Urinary bladder (tissue), 4 donors: ENCODE data around the gene CDC40. TPM values are rescaled to one million over a fixed set of nuclear protein-coding genes. Genes with fewer than 3 reads are reported as not detected.
A peak's percentile ranks its signal among the peaks of the same experiment; 100 is the strongest.
"Not testable (repeated sequence)": the region's sequence is repeated elsewhere in the genome, so short reads cannot be mapped to it uniquely, and the experiment has no call there.

Experiments used
- DNase-seq: peaks from one replicate; pipeline ENCODE4 v3.0.0-alpha.2; 2015; ENCODE audit errors: extremely low spot score
- H3K27ac ChIP-seq: one replicate; pipeline ENCODE4 v1.5.1; 2013; ENCODE audit warnings: low read depth, mild to moderate bottlenecking, moderate library complexity
- H3K36me3 ChIP-seq: one replicate; pipeline ENCODE4 v1.6.1; 2013; ENCODE audit warnings: mild to moderate bottlenecking, moderate library complexity; ENCODE audit not compliant: insufficient read depth
- H3K4me1 ChIP-seq: one replicate; pipeline ENCODE4 v1.6.1; 2013; ENCODE audit warnings: mild to moderate bottlenecking, moderate library complexity; ENCODE audit not compliant: insufficient read depth
- H3K4me3 ChIP-seq: one replicate; pipeline ENCODE4 v1.5.1; 2013; ENCODE audit warnings: low read depth, low read length
- WGBS: extraction: QIAGEN DNeasy Blood & Tissue Kit; methylation state at CpG from one replicate; pipeline ENCODE4 v1.1.7; 2013; 5-methylcytosine and 5-hydroxymethylcytosine counted together
- polyA plus RNA-seq: library from polyadenylated mRNA; stranded (reverse); fragments of 200-250 nt; gene quantifications from one replicate; pipeline ENCODE4 v1.2.3, GENCODE V29; 2013
- total RNA-seq: library from RNA; depleted of rRNA; stranded (reverse); fragments of >200 nt; gene quantifications from one replicate; pipeline ENCODE4 v1.2.3, GENCODE V29; 2014
- donor health status: healthy with polysubstance abuse.
- donor health status: healthy.

The CDC40 gene
- total and polyA plus RNA-seq, 2 donors = 12.4 to 33.9 TPM

- Histone ChIP-seq H3K36me3 (no peaks in the 10 kb centered on the region), H3K4me3 (no peak overlapping the region), H3K4me1 (no peaks in the 10 kb centered on the region), H3K27ac (no peak overlapping the region)
- peak; percentile 26 for DNase-seq
Measured at GRCh38 chr6:110266996-110267395, 86.8 kb downstream of the CDC40 start.

- no peak for DNase-seq
- Histone ChIP-seq H3K27ac (no peak overlapping the region), H3K4me3 (no peak overlapping the region), H3K4me1 (no peaks in the 10 kb centered on the region), H3K36me3 (no peaks in the 10 kb centered on the region)
- WGBS = 80% methylated on average over 2 of the region's 2 CpGs
Measured at GRCh38 chr6:110269623-110270022, 89.4 kb downstream of the CDC40 start.

- H3K36me3 ChIP-seq = no peaks in the 10 kb centered on the region
- DNase-seq = no peak
- WGBS = 76% methylated on average over 4 of the region's 4 CpGs
- no peak overlapping the region for H3K27ac ChIP-seq
- no peak overlapping the region for H3K4me3 ChIP-seq
- H3K4me1 ChIP-seq = no peaks in the 10 kb centered on the region
Measured at GRCh38 chr6:110270165-110270564, 89.9 kb downstream of the CDC40 start.

- 83% methylated on average over 1 of the region's 1 CpG for WGBS
- Histone ChIP-seq H3K4me3 (no peak overlapping the region), H3K36me3 (no peaks in the 10 kb centered on the region)
Measured at GRCh38 chr6:110271732-110272022, 91.5 kb downstream of the CDC40 start.

GRCh38 chr6:110272781-110273180 lies 92.6 kb downstream of the CDC40 start:
- not testable (repeated sequence) for H3K36me3 ChIP-seq, DNase-seq, H3K4me1 ChIP-seq, H3K4me3 ChIP-seq, H3K27ac ChIP-seq

More at GRCh38 chr6:110271732-110272022, 91.5 kb downstream of the CDC40 start:
- DNase-seq = no peak
- Histone ChIP-seq H3K27ac (no peak overlapping the region), H3K4me1 (no peaks in the 10 kb centered on the region)

GRCh38 chr6:110277100-110277665 lies 97.0 kb downstream of the CDC40 start:
- no peaks in the 10 kb centered on the region for H3K4me1 ChIP-seq
- H3K4me3 ChIP-seq = no peak overlapping the region
- no peak for DNase-seq
- no peaks in the 10 kb centered on the region for H3K36me3 ChIP-seq
- WGBS = 63% methylated on average over 7 of the region's 7 CpGs
- H3K27ac ChIP-seq = no peak overlapping the region

Other genes starting within 250 kb of the CDC40 start
- gene GPR6, start 202.1 kb upstream of the CDC40 start, total RNA-seq = not detected
- not detected for gene GPR6, start 202.1 kb upstream of the CDC40 start, polyA plus RNA-seq
- 14.5 TPM for gene WASF1, start 757 bp upstream of the CDC40 start, total RNA-seq
- 8.3 TPM for gene WASF1, start 757 bp upstream of the CDC40 start, polyA plus RNA-seq
- gene METTL24, start 177.9 kb downstream of the CDC40 start, total RNA-seq = 19.2 TPM
- 4.3 TPM for gene METTL24, start 177.9 kb downstream of the CDC40 start, polyA plus RNA-seq
- gene DDO, start 235.1 kb downstream of the CDC40 start, total RNA-seq = 0.63 TPM
- 2.0 TPM for gene DDO, start 235.1 kb downstream of the CDC40 start, polyA plus RNA-seq